Epithelial cell of proximal tubule (primary cell): ENCODE data around the gene MCF2L. TPM values are rescaled to one million over a fixed set of nuclear protein-coding genes. Genes with fewer than 3 reads are reported as not detected.

ENCODE experiments used
- DNase-seq: peaks from one replicate; pipeline ENCODE4 v3.0.0-alpha.2; 2011; ENCODE audit warnings: low read depth
- H3K4me3 ChIP-seq: 2 replicates; pipeline ENCODE4 v1.5.1; 2011; ENCODE audit warnings: low read depth, mild to moderate bottlenecking, low read length
- total RNA-seq: library from RNA; depleted of rRNA; stranded (reverse); fragments of >200 nt; gene quantifications from 2 replicates; pipeline ENCODE4 v1.2.3, GENCODE V29; 2015
- TF ChIP-seq, protein P1 (sequence below): conservative IDR thresholded peaks from 2 replicates; pipeline ENCODE4 v1.5.1; 2012; ENCODE audit warnings: low read depth, mild to moderate bottlenecking, low read length

Gene MCF2L
- total RNA-seq, 1 donor from 2014 or later: 10.8 TPM

DNA sequence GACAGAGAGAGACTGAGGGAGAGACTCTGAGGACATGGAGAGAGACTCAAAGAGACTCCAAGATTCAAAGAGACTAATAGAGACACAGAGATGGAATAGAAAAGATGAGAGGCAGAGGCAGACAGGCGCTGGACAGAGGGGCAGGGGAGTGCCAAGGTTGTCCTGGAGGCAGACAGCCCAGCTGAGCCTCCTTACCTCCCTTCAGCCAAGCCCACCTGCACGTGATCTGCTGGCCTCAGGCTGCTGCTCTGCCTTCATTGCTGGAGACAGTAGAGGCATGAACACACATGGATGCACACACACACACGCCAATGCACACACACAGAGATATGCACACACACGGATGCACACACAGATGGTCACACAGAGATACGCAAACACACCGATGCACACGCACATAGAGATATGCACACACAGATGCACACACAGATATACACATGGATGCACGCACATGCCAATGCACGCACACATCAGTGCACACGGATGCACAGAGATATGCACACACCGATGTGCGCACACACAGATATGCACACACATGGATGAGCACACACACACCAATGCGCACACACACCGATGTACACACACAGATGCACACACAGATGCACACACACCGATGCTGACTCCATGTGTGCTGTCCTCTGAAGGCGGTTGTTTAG, 150.3 kb downstream of the MCF2L start:
- DNase-seq: no peak
- TF ChIP-seq, protein P1, sequence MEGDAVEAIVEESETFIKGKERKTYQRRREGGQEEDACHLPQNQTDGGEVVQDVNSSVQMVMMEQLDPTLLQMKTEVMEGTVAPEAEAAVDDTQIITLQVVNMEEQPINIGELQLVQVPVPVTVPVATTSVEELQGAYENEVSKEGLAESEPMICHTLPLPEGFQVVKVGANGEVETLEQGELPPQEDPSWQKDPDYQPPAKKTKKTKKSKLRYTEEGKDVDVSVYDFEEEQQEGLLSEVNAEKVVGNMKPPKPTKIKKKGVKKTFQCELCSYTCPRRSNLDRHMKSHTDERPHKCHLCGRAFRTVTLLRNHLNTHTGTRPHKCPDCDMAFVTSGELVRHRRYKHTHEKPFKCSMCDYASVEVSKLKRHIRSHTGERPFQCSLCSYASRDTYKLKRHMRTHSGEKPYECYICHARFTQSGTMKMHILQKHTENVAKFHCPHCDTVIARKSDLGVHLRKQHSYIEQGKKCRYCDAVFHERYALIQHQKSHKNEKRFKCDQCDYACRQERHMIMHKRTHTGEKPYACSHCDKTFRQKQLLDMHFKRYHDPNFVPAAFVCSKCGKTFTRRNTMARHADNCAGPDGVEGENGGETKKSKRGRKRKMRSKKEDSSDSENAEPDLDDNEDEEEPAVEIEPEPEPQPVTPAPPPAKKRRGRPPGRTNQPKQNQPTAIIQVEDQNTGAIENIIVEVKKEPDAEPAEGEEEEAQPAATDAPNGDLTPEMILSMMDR: no peak
- H3K4me3 ChIP-seq: no peak overlapping the region

DNA sequence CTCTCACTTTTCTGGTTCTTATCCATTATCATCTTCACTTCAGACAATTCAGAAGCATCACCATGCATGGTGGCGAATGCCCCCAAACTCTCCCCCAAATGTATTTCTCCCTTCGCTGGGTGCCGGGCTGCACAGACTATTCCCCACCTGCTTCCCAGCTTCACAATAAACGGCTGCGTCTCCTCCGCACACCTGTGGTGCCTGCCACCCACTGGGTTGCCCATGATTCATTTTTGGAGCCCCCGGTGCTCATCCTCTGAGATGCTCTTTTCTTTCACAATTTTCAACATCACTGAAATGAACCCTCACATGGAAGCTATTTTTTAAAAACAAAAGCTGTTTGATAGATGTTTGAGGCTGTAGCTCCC, 150.8 kb downstream of the MCF2L start:
- TF ChIP-seq, protein P1: no peak
- no peak overlapping the region for H3K4me3 ChIP-seq
- no peak for DNase-seq

DNA sequence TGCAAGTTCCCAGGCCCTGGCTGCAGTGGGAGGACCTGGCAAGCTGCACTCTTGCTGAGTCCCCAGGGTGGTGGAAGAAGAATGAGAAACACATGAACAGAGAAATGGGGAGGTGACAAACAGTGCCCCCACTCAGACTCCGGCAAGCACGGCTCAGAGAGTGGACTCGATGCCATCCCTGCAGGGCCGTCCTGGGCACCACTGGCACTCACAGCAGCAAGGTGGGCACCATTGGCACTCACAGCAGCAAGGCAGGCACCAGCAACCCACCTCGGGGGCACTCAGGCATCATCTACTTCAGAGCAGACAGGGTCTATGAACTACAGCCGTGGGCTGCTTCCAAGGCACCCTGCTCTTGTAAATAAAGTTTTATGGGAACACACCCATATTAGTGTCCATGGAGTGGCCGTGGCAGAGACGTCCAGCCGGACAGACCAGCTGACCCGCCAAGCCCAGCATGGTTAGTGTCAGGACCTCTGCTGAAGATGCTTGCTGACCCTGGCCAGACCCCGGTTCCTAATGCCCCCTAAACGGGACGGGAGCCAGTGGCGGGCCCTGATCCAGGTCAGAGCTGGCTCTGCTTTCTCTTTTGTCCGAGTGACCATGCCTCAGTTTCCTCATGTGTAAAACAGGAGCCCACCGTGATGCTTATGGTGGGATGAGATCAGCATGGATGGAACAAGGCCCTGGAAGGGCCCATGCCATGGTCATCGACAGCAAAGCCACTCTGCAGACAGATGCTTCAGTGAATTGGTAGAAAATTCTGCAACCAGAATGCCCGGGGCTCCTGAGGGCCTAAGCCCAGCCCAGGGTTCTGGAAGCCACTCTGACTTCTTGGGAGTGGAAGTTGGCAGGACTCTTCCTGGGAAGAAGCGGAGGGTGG, 151.5 kb downstream of the MCF2L start:
- TF ChIP-seq, protein P1: no peak
- H3K4me3 ChIP-seq: no peak overlapping the region
- no peak for DNase-seq

DNA sequence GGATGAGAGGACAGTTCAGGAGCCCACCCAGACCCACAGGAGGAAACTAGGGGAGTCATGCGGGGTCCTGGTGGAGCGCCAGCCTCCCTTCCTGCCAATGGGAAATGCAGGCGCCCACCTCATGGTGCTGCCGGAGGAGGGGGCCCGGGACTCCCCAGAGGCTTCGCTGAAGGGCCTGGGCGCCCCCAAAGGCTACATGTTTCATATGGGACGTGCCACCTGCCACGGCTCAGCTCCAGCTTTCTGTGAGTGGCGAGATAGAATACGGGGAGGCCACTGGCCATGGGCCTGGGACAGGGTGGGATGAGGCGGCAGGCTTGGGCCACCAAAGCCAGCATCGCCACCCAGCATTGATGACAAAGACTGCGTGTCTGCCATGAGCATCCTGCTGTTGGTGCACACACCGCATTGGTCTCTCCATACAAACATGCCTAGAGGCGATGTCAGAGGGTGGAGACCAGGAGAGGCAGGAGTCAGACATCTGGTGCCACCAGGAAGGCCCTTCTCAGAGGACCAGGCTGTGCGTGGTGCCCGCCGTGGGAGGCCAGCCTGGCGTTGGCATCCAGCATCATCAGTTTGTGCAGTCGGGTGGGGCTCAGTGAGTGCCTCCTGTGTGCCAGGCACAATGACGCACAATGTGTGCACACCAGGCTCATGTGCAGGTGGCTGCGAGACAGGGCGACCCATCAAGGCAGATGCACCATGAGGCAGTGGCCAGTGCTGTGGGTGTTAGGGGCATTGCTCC, 152.3 kb downstream of the MCF2L start:
- no peak for DNase-seq
- H3K4me3 ChIP-seq: no peak overlapping the region
- TF ChIP-seq, protein P1: no peak

DNA sequence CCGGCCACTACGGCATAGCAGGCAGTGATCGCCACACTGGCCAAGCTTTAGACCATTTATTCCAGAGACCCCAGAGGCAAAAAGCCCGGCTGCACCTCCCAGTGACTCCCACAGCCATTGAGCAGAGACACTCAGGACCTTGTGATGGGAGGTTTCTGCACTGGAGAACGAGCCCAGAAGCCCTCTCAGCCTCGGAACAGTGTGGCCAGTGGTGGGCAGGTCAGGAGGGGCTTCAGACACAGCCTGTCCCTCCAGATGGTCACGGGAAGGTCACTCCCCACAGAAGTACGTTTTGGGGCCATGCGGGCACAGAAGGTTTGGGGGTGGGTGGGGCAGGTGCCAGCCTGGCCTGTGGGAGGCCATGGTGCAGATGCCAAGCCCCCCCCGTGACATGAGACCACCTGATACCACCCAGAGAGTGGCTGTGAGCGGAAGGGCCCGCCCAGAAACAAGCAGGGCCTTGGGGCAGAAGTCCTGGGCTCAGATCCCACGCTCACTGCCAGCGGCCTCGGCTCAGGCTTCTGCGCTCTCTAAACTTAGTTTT, 153.0 kb downstream of the MCF2L start:
- TF ChIP-seq, protein P1: no peak
- no peak overlapping the region for H3K4me3 ChIP-seq

DNA sequence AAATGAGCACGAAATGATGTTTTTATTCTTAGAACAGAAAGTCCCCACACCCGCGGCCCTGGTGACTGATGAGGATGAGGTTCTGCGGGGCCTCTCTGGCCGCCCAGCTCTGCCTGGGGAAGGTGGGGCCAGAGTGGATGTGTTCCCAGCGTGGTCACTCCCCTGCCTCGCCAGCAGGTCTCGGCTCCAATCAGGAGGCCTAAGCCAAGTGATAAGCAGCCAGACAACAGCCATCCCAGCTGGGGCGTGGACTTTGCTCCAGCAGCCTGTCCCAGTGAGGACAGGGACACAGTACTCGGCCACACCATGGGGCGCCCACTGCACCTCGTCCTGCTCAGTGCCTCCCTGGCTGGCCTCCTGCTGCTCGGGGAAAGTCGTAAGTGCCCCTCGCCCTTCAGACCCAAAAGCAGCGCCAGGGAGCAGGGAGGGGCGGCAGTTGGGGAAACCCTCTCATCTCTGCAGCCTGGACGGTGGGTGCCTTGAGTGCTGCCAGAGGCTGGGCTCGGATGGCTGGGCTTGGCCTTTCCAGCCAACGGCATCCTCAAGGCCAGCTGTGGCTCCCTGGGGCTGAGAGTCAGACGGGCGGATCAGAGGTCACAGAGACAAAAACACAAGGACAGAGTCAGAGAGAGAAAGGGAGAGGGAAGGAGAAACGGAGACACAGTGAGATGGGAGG, 153.7 kb downstream of the MCF2L start, which contains the start of gene F10:
Gene F10 (plus strand): TSS at position 250 of the 676 bp plus-strand sequence. CDS start 57 bp downstream, at position 307.
- H3K4me3 ChIP-seq: no peak within 1 kb of the TSS
- no peak for DNase-seq

More for the DNA sequence above, 153.0 kb downstream of the MCF2L start:
- no peak for DNase-seq

More for the DNA sequence above, 153.7 kb downstream of the MCF2L start, which contains the start of gene F10:
- TF ChIP-seq, protein P1: no peak
